Liver (tissue), 3 donors: ENCODE results near the gene KATNAL1.

ENCODE experiments used
- CTCF ChIP-seq: fragments of 150-350 bp; IDR thresholded peaks from 2 replicates; pipeline ENCODE4 v1.5.1; 2017; ENCODE audit warnings: improper control_type of control experiment, low read depth, low read length; ENCODE audit not compliant: missing input control
- GABPA ChIP-seq, 2 donors: IDR thresholded peaks in 1 of 2; conservative IDR thresholded peaks in 1 of 2; 2 replicates each; pipeline ENCODE4 v1.6.1; 2016; ENCODE audit warnings: antibody characterized with exemption in 2 of 2, mild to moderate bottlenecking in 1 of 2, moderate library complexity in 1 of 2
- HNF4A ChIP-seq, 2 donors: conservative IDR thresholded peaks; 2 replicates each; pipeline ENCODE4 v1.6.1; 2016; ENCODE audit warnings: antibody characterized with exemption in 2 of 2, mild to moderate bottlenecking in 2 of 2
- MAX ChIP-seq: IDR thresholded peaks from 2 replicates; pipeline ENCODE4 v1.6.1; 2016; ENCODE audit warnings: antibody characterized with exemption
- NR2F2 ChIP-seq: IDR thresholded peaks from 2 replicates; pipeline ENCODE4 v1.6.1; 2016; ENCODE audit warnings: antibody characterized with exemption
- REST ChIP-seq: IDR thresholded peaks from 2 replicates; pipeline ENCODE4 v1.6.1; 2016; ENCODE audit warnings: antibody characterized with exemption, mild to moderate bottlenecking
- TAF1 ChIP-seq: conservative IDR thresholded peaks from 2 replicates; pipeline ENCODE4 v1.6.1; 2016; ENCODE audit warnings: antibody characterized with exemption, mild to moderate bottlenecking
- YY1 ChIP-seq: IDR thresholded peaks from 2 replicates; pipeline ENCODE4 v1.6.1; 2016; ENCODE audit warnings: antibody characterized with exemption, mild to moderate bottlenecking
- donor health status: healthy.
- donor health status: healthy.

GRCh38 chr13:30159446-30159839 is 147.9 kb downstream of the KATNAL1 start:
- TF ChIP-seq CTCF (no peak), TAF1 (no peak), HNF4A (conservative IDR thresholded peaks at IDR 0.05) (no peak), MAX (no peak), NR2F2 (no peak), GABPA (IDR thresholded peaks at IDR 0.05 in 1 of 2, conservative IDR thresholded peaks at IDR 0.05 in 1 of 2) (no peak), REST (no peak), YY1 (no peak)
